HG03060 (cell line): ENCODE results near the gene RPS6KB1.
"Not testable (repeated sequence)": the region's sequence is repeated elsewhere in the genome, so short reads cannot be mapped to it uniquely, and the experiment has no call there.

ENCODE experiments used
- ATAC-seq: cut with Tn5 transposase; IDR thresholded peaks from one replicate; pipeline ENCODE4 v1.9.1; 2021; ENCODE audit warnings: low read depth, moderate number of reproducible peaks; ENCODE audit not compliant: unreplicated experiment

RPS6KB1 gene

DNA sequence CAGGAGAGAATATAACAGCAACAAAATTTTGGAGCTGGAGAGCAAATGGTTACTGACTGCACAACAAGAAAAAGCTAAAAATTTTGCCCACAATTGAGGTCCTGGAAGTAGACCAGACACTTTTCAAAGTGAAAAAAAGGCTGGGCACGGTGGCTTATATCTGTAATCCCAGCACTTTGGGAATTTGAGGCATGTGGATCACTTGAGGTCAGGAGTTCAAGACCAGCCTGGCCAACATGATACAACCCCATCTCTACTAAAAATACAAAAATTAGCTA, 23.0 kb upstream of the RPS6KB1 start:
- ATAC-seq: no peak

DNA sequence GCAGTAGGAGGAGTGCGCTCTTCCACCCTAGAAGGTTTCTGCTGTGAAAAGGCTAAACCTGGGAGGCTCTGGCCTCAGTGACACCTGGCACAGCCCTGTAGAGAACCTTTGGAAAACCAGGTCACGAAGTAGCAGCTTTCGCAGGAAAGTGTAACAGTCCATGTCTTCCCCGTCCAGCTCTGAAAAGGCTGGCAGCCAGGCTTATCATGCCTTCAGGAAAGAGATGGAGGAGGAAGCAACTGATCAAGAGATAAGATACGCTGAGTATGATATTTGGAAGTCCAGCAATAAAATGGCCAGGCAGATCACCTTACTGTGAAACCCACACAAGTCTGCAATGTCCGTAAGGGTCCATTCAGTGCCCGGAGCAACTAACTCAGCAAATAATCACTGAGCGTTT, 22.4 kb upstream of the RPS6KB1 start:
- no peak for ATAC-seq

DNA sequence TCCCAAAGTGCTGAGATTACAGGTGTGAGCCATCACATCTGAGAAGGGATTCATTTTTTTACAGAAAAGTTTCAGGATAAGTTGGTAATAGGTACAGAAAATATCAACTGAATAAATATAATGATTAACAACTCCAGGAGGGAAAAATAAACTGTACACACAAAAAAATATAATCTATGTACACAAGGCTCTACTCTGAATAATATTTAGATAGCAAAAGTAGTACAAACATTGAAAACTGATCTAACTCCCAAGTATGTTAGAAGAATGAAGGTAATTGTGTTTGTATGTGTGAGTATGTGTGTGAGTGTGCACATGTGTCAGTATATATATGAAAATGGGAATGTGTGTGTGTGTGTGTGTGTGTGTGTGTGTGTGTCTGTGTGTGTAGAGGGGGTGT, 20.6 kb upstream of the RPS6KB1 start:
- ATAC-seq: no peak

- ATAC-seq: not testable (repeated sequence)
Observed at GRCh38 chr17:59873414-59873813, 19.5 kb upstream of the RPS6KB1 start.

DNA sequence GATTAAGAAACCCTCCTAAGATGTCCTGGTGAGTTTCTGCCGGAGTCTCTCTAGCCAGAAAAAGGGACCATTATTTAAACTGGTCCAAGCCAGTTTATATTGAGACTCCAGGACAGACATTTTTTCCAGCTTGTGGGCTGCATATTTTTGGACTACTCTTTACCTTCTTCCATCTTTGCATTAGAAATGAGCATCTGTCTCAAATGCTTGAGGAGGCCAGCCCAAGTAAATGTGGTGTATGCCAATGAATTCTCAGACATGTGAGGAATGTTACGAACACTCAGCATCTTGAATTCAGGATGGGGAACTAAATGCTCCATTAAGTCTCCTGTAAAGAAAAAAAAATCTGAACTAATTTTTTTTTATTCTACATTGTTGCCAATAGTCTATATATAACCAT, 18.5 kb upstream of the RPS6KB1 start:
- ATAC-seq: no peak

GRCh38 chr17:59876107-59876506, 16.8 kb upstream of the RPS6KB1 start:
- no peak for ATAC-seq

DNA sequence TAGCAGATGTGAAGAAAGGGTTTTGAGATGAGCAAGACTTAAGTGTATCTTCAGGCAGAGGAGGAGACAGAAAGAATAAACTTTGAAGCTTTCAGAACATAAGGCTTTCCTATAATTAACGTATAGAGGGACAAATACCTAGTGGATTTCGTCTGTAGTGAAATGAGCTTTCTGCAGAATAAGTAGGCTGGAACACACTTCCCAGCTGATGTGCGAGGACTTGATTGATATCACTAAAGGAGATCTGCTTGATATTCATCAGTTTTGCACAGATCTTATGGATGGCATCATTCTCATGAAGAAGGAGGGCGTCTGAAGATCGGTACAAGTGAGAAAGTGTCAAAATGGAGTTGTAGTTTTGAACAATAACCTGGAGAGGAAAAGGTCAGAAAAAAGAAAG, 15.0 kb upstream of the RPS6KB1 start:
- ATAC-seq: no peak

GRCh38 chr17:59878624-59879023, 14.3 kb upstream of the RPS6KB1 start:
- ATAC-seq: no peak

DNA sequence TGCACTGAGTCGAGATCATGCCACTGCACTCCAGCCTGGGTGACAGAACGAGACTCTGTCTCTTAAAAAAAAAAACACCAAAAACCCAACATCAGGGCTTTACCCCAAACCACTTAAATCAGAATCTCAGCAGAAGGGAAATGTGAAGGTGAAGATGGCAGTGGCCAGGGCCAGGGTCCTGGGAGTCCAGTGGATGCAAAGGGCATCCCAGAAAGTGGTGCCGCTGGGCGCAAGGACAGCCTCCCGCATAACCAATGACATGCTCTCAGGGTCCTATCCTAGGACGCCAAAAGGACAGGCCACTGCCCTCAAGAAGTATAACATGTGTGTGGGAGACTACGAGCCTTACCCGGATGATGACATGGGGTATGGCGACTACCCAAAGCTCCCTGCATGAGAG, 8.1 kb upstream of the RPS6KB1 start:
- ATAC-seq: no peak

GRCh38 chr17:59888145-59888750, 4.7 kb upstream of the RPS6KB1 start:
- ATAC-seq: no peak

DNA sequence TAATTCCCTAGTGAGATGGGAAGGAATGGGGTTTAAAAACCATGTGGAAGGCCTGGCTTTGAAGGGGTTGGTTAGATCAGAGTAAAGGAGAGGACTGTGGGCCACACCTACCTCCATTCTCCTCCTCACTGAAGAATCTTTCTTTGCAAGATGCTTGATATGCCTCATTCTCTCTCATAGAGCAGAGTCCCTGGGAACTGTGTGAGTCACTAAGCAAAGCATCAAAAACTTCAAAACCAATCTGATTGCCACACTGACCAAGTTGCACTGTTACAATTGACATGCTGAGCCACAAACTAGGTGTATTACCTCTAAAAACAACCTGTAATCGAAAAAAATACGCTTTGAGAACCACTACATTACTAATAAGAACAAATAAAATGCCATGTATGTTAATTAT, 2.2 kb upstream of the RPS6KB1 start:
- ATAC-seq: no peak

- ATAC-seq: no peak
Observed at GRCh38 chr17:59892251-59892923, 534 bp upstream of the RPS6KB1 start.

DNA sequence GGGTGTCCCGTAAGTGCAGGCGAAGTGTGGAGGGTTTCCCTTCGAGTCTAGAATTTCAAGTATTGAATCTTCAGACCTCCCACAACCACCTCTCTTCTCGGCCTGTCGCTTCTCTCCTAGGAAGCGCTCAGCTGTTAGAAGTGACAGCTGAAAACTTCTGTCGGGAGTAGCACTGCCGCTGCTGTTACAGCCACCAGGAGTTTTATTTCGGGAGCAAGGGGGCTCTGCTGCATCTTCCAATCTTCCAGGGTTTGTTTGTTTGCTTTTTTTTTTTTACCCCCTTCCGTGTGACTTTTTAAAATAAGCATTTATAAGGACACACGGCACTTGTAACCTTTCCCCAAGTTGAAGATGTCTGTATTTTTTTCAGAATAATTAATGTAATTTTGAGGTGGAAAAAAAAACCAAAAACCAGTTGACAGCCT, 767 bp downstream of the RPS6KB1 start:
- ATAC-seq: no peak

GRCh38 chr17:59897090-59897489, 4.2 kb downstream of the RPS6KB1 start:
- no peak for ATAC-seq

DNA sequence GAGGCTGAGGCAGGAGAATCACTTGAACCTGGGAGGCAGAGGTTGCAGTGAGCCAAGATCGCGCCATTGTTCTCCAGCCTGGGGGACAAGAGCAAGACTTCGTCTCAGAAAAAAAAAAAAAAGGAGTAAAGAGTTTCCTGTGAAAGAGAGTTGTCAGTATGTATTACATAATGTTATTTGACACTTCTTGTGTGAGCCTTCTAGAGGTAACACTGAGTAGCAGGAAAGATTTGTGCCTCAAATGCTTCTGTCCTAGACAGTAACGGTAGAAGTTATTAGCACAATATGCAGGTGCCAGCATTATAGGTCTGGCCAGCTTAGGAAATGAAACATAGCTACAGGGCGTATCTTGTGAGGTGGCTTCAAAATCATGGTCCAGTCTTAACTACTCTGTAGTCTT, 6.2 kb downstream of the RPS6KB1 start:
- no peak for ATAC-seq

DNA sequence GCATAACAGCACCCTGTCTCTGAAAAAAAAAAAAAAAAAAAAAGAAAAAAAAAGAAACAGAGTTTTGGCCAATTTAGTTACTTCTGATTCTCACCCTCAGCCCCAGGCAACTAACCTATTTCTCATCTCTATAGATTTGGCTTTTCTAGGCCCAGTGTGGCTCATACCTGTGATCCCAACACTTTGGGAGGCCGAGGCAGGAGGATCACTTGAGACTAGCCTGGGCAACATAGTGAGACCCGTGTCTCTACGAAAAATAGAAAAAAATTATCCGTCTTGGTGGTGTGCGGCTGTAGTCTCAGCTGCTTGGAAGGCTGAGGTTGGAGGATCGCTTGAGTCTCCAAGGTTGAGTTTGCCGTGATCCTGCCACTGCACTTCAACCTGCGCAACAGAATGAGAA, 8.7 kb downstream of the RPS6KB1 start:
- ATAC-seq: no peak

GRCh38 chr17:59903455-59903854, 10.5 kb downstream of the RPS6KB1 start:
- ATAC-seq: no peak

DNA sequence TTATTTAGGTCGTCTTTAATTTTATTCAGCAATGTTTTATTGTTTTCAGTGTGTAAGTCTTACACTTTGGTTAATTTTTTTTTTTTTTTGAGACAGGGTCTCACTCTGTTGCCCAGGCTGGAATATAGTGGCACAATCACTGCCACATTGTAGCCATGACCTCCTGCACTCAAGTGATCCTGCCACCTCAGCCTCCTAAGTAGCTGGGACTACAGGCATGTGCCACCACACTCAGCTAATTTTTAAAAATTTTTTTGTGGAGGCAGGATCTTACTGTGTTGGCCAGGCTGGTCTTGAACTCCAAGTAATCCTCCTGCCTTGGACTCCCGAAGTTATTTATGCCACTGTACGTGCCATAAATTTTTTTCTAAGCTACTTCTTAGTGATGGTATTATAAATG, 14.5 kb downstream of the RPS6KB1 start:
- ATAC-seq: no peak

- no peak for ATAC-seq
Observed at GRCh38 chr17:59914274-59914854, 21.4 kb downstream of the RPS6KB1 start.

GRCh38 chr17:59916446-59916845, 23.5 kb downstream of the RPS6KB1 start:
- no peak for ATAC-seq

DNA sequence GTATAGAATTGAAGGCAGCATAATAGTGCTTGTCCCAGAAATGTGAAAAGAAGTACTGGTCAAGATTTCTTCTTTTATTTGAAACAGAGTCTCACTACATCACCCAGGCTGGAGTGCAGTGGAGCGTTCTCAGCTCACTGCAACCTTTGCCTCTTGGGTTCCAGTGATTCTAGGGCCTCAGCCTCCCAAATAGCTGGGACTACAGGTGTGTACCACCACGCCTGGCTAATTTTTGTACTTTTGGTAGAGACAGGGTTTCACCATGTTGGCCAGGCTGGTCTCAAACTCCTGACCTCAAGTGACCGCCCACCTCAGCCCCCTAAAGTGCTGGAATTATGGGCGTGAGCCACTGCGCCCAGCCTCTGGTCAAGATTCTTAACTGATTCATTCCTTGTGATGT, 27.7 kb downstream of the RPS6KB1 start:
- not testable (repeated sequence) for ATAC-seq

- ATAC-seq: not testable (repeated sequence)
Observed at GRCh38 chr17:59930121-59930520, 37.2 kb downstream of the RPS6KB1 start.
